Calu3 (cell line): ENCODE data around the gene FAF1. TPM values are rescaled to one million over a fixed set of nuclear protein-coding genes. Genes with fewer than 3 reads are reported as not detected.
"Not testable (repeated sequence)": the region's sequence is repeated elsewhere in the genome, so short reads cannot be mapped to it uniquely, and the experiment has no call there.

ENCODE experiments used
- BruUV-seq: library from RNA; stranded (reverse); fragments of 400-500 nt; replicated peaks from 2 replicates; lab custom pipeline; 2021; lab: Mats Ljungman, UMichigan
- CTCF ChIA-PET: fragments of 300-600 bp; sonication (Branson Sonifier 250); formaldehyde crosslinking; loops from one replicate; lab custom pipeline; 2022; ENCODE audit warnings: antibody characterized with exemption; lab: Charles Lee
- DNase-seq: peaks from one replicate; pipeline ENCODE4 v3.0.0; 2022
- H3K27ac Mint-ChIP-seq: one replicate; pipeline ENCODE4 v1.8.0; 2022; ENCODE audit warnings: mixed read lengths; ENCODE audit not compliant: unreplicated experiment
- H3K27me3 Mint-ChIP-seq: one replicate; pipeline ENCODE4 v1.8.0; 2022; ENCODE audit warnings: mixed read lengths; ENCODE audit not compliant: unreplicated experiment
- H3K36me3 Mint-ChIP-seq: one replicate; pipeline ENCODE4 v1.8.0; 2022; ENCODE audit warnings: mild to moderate bottlenecking, moderate library complexity, mixed read lengths; ENCODE audit not compliant: insufficient read depth, unreplicated experiment
- H3K4me1 Mint-ChIP-seq: one replicate; pipeline ENCODE4 v1.8.0; 2022; ENCODE audit warnings: mild to moderate bottlenecking, low read depth, mixed read lengths; ENCODE audit not compliant: unreplicated experiment
- H3K4me3 Mint-ChIP-seq: one replicate; pipeline ENCODE4 v1.8.0; 2022; ENCODE audit warnings: mild to moderate bottlenecking, low read depth, moderate library complexity, mixed read lengths; ENCODE audit not compliant: unreplicated experiment
- H3K9me3 Mint-ChIP-seq: one replicate; pipeline ENCODE4 v1.8.0; 2022; ENCODE audit warnings: low read depth, mixed read lengths; ENCODE audit not compliant: unreplicated experiment
- intact Hi-C: fragments of 100-400 bp; cut with micrococcal nuclease; formaldehyde crosslinking; loops from one replicate; pipeline ENCODE4 v1.10.0; 2022; ENCODE audit not compliant: unreplicated experiment
- total RNA-seq: library from RNA; stranded (reverse); gene quantifications from 2 replicates; pipeline ENCODE4 v1.2.3, GENCODE V29; 2022
- TF ChIP-seq, protein P1 (sequence below): fragments of 200-600 bp; IDR thresholded peaks from one replicate; pipeline ENCODE4 v1.8.0; 2022; ENCODE audit warnings: antibody characterized with exemption; ENCODE audit not compliant: unreplicated experiment

The FAF1 gene
- total RNA-seq, 1 experiment from 2014 or later: 104 TPM

DNA sequence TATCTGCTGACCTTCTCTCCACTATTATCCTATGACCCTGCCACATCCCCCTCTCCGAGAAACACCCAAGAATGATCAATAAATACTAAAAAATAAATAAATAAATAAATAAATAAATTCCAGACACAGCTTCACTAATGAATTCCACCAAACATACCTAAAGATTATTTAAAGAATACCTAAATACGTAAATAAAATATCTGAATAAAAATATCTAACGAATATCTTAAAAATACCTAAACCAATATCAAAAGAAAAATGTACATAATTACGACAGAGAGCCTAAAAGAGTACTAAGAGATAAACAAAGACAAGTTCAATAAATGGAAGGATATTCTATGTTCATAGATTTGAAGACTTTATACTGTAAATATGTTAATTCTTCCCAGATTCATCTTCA is 132.5 kb downstream of the FAF1 start:
- Mint-ChIP-seq H3K4me3 (no peak overlapping the region), H3K27me3 (no peaks in the 10 kb centered on the region), H3K27ac (no peak overlapping the region), H3K36me3 (peaks cover 3% of the 10 kb centered on the region), H3K4me1 (peaks cover 21% of the 10 kb centered on the region), H3K9me3 (no peaks in the 10 kb centered on the region)
- intact Hi-C loops: no loop called here
- no peak for DNase-seq
- BruUV-seq: no TSS peak
- CTCF ChIA-PET: no interaction called here
- TF ChIP-seq, protein P1, sequence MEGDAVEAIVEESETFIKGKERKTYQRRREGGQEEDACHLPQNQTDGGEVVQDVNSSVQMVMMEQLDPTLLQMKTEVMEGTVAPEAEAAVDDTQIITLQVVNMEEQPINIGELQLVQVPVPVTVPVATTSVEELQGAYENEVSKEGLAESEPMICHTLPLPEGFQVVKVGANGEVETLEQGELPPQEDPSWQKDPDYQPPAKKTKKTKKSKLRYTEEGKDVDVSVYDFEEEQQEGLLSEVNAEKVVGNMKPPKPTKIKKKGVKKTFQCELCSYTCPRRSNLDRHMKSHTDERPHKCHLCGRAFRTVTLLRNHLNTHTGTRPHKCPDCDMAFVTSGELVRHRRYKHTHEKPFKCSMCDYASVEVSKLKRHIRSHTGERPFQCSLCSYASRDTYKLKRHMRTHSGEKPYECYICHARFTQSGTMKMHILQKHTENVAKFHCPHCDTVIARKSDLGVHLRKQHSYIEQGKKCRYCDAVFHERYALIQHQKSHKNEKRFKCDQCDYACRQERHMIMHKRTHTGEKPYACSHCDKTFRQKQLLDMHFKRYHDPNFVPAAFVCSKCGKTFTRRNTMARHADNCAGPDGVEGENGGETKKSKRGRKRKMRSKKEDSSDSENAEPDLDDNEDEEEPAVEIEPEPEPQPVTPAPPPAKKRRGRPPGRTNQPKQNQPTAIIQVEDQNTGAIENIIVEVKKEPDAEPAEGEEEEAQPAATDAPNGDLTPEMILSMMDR: no peak

DNA sequence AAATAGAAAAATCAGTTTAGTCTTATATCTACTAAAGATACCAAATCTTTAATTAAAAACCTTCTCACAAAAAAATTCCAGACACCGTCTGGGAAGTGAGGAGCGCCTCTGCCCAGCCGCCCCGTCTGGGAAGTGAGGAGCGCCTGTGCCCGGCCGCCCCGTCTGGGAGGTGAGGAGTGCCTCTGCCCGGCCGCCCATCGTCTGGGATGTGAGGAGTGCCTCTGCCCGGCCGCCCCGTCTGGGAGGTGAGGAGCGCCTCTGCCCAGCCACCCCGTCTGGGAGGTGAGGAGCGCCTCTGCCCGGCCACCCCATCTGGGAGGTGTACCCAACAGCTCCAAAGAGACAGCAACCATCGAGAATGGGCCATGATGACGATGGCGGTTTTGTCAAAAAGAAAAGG is 133.3 kb downstream of the FAF1 start:
- H3K27ac Mint-ChIP-seq, DNase-seq, H3K27me3 Mint-ChIP-seq, intact Hi-C loops, H3K9me3 Mint-ChIP-seq, H3K4me3 Mint-ChIP-seq, BruUV-seq, CTCF ChIA-PET, H3K36me3 Mint-ChIP-seq: not testable (repeated sequence)
- H3K4me1 Mint-ChIP-seq: peaks cover 28% of the 10 kb centered on the region

DNA sequence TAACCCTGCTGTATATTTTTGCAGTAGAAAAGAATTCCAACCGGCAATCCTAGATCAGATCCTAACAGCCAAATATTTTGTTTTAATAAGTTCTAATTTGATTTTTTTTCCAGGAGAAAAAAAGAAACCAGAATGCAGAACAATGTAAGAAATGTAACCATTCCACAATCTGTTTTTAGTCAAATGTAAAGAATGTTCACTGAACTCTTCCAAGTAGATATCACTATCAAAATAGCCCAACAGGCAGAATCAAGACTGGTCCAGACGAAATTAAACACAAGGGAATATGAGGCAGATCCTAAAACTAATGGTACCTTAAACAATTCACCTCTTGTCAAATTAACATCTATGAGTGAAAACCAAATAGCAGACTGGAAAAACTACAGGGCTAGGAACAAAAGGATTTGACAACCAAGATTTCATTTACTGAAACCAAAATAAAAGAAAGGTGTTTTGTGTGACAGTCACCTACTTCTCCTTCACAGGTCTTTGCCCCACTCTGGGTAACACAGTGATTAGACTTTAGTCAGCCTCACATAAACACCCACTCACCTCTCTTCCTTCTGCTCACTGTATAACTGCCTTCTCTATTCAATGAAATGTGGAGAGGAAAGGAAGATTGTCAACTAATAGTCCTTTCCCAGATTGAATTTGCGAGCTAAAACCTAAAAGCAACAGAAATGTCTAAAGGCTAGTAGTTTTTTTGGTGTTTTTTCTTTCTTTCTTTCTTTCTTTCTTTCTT is 137.9 kb downstream of the FAF1 start:
- Mint-ChIP-seq H3K9me3 (no peaks in the 10 kb centered on the region), H3K36me3 (peaks cover 4% of the 10 kb centered on the region), H3K4me1 (peaks cover 15% of the 10 kb centered on the region), H3K4me3 (no peak overlapping the region), H3K27me3 (no peaks in the 10 kb centered on the region), H3K27ac (no peak overlapping the region)
- intact Hi-C loops: no loop called here
- BruUV-seq: no TSS peak
- CTCF ChIA-PET: no interaction called here
- DNase-seq: no peak
- TF ChIP-seq, protein P1: no peak

DNA sequence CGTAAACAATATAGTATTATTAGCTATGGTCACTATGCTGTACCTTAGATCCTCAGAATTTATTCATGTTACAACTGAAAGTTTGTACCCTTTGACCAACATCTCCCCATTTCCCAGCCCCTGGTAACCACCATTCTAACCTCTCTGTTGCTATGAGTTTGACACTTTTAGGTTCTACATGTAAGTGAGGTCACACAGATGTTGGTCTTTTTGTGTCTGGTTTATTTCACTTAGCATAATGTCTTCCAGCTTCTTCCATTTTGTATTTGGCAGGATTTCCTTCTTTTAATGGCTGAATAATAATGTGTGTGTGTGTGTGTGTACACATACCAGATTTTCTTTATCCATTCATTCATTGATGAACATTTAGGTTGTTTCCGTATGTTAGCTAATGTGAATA is 139.5 kb downstream of the FAF1 start:
- Mint-ChIP-seq H3K36me3 (peaks cover 4% of the 10 kb centered on the region), H3K27me3 (no peaks in the 10 kb centered on the region), H3K4me3 (no peak overlapping the region), H3K27ac (no peak overlapping the region), H3K4me1 (peaks cover 15% of the 10 kb centered on the region), H3K9me3 (no peaks in the 10 kb centered on the region)
- intact Hi-C loops: no loop called here
- CTCF ChIA-PET: no interaction called here
- no TSS peak for BruUV-seq
- TF ChIP-seq, protein P1: no peak
- no peak for DNase-seq

DNA sequence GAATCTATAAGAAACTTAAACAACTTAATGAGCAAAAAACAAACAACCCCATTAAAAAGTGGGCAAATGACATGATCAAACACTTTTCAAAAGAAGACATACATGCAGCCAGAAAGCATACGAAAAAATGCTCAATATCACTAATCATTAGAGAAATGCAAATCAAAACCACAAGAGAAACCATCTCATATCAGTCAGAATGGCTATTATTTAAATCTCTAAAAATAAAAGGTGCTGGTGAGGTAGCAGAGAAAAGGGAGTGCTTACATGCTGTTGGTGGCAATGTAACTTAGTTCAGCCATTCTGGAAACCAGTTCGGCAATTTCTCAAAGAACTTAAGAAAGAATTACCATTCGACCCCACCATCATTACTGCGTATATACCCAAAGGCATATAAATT is 147.7 kb downstream of the FAF1 start:
- intact Hi-C loops: no loop called here
- H3K4me1 Mint-ChIP-seq: peaks cover 11% of the 10 kb centered on the region
- no TSS peak for BruUV-seq
- no peaks in the 10 kb centered on the region for H3K27me3 Mint-ChIP-seq
- peaks cover 11% of the 10 kb centered on the region for H3K9me3 Mint-ChIP-seq
- DNase-seq: no peak
- CTCF ChIA-PET: no interaction called here
- H3K27ac Mint-ChIP-seq: no peak overlapping the region
- no peak overlapping the region for H3K4me3 Mint-ChIP-seq
- TF ChIP-seq, protein P1: no peak
- H3K36me3 Mint-ChIP-seq: no peaks in the 10 kb centered on the region
